Spleen (tissue), 11 donors: ENCODE measurements around the gene TMEM201. TPM values are rescaled to one million over a fixed set of nuclear protein-coding genes. Genes with fewer than 3 reads are reported as not detected.

Experiments used
- DNase-seq: peaks from one replicate; pipeline ENCODE4 v3.0.0-alpha.2; 2020
- H3K27ac ChIP-seq, 8 donors: fragments of 200-600 bp; sonication (generic) in 7 of 8; 1 replicate in 4 of 8; 2 replicates in 4 of 8; pipeline versions ENCODE4 v1.5.0 to v1.8.0; 2016 to 2021; ENCODE audit warnings: inconsistent platforms in 4 of 8, mild to moderate bottlenecking in 4 of 8, moderate library complexity in 1 of 8
- H3K27me3 ChIP-seq, 7 donors: fragments of 200-600 bp; sonication (generic) in 6 of 7; replicated peaks in 1 of 7; 1 replicate in 4 of 7; 2 replicates in 3 of 7; pipeline versions ENCODE4 v1.5.0 to v1.8.0; 2016 to 2021; ENCODE audit warnings: inconsistent platforms in 3 of 7, mild to moderate bottlenecking in 1 of 7
- H3K36me3 ChIP-seq, 6 donors: fragments of 200-600 bp; sonication (generic) in 5 of 6; 1 replicate in 4 of 6; 2 replicates in 2 of 6; pipeline versions ENCODE4 v1.5.0 to v1.8.0; 2016 to 2021; ENCODE audit warnings: inconsistent platforms in 2 of 6
- H3K4me1 ChIP-seq, 6 donors: fragments of 200-600 bp; sonication (generic) in 5 of 6; 1 replicate in 3 of 6; 2 replicates in 3 of 6; pipeline versions ENCODE4 v1.5.0 to v1.8.0; 2016 to 2021; ENCODE audit warnings: inconsistent platforms in 3 of 6
- H3K4me3 ChIP-seq, 8 donors: fragments of 200-600 bp; sonication (generic) in 7 of 8; 1 replicate in 4 of 8; 2 replicates in 4 of 8; pipeline versions ENCODE4 v1.5.0 to v1.8.0; 2016 to 2021; ENCODE audit warnings: inconsistent platforms in 4 of 8, mild to moderate bottlenecking in 4 of 8, moderate library complexity in 2 of 8
- H3K9me3 ChIP-seq, 8 donors: fragments of 200-600 bp; sonication (generic) in 7 of 8; 1 replicate in 4 of 8; 2 replicates in 4 of 8; pipeline versions ENCODE4 v1.5.0 to v1.8.0; 2016 to 2021; ENCODE audit warnings: inconsistent platforms in 4 of 8
- CTCF ChIP-seq, 11 experiments: fragments of 200-600 bp in 7 of 11; fragments of 450-650 bp in 4 of 11; sonication (generic) in 4 of 11; IDR thresholded peaks in 8 of 11; conservative IDR thresholded peaks in 3 of 11; 1 replicate in 7 of 11; 2 replicates in 4 of 11; pipeline versions ENCODE4 v1.4.0 to v1.8.0; 2016 to 2021; ENCODE audit warnings: antibody characterized with exemption in 11 of 11, inconsistent platforms in 4 of 11, mild to moderate bottlenecking in 1 of 11
- POLR2A ChIP-seq, 3 donors: fragments of 450-650 bp; IDR thresholded peaks; one replicate each; pipeline ENCODE4 v1.5.1; 2017; ENCODE audit warnings: antibody characterized with exemption in 3 of 3, mild to moderate bottlenecking in 1 of 3
- POLR2AphosphoS5 ChIP-seq, 3 donors: sonication (generic); formaldehyde crosslinking; IDR thresholded peaks; one replicate each; pipeline ENCODE4 v1.5.1; 2017; ENCODE audit warnings: antibody characterized with exemption in 3 of 3
- WGBS, 5 donors: extraction: QIAGEN DNeasy Blood & Tissue Kit in 3 of 5; methylation state at CpG; one replicate each; pipeline versions ENCODE4 v1.1.5 to v1.1.7; 2013 to 2018; 5-methylcytosine and 5-hydroxymethylcytosine counted together
- intact Hi-C: fragments of 100-400 bp; cut with DNase I; formaldehyde crosslinking; loops from one replicate; pipeline ENCODE4 v1.15.0; 2023; ENCODE audit warnings: low total_unique reads
- polyA plus RNA-seq, 3 donors: library from polyadenylated mRNA; stranded (reverse); fragments of 200-250 nt; gene quantifications; one replicate each; pipeline ENCODE4 v1.2.1, GENCODE V29; 2013
- total RNA-seq, 7 donors: library from RNA; depleted of rRNA in 3 of 7; stranded (reverse); fragments of >200 nt in 3 of 7; fragmentation: NEBNext Ultra II Directional in 4 of 7; extraction: Animal tissue kit (Norgen Biotek cat#: 25700) in 4 of 7; gene quantifications; one replicate each; pipeline versions ENCODE4 v1.1.0 to v1.2.1, GENCODE V29; 2016 to 2021
- donor health status: healthy with polysubstance abuse.
- donor health status: DM: no; HTN: no; CAD: no; lungs with moderate emphysema.
- donor health status: DM: no; HTN: no; CAD: no.
- donor health status: Bipolar disorder and iron deficiency.
- donor health status: healthy.
- donor health status: DM: no; HTN: no; CAD: no.
- donor health status: DM: yes; HTN: yes; CAD: no.

TMEM201 gene
- total and polyA plus RNA-seq, 10 donors: 2.5 to 11.6 (median 6.3) TPM

GRCh38 chr1:9648171-9648570 lies 59.5 kb downstream of the TMEM201 start:
- intact Hi-C loops: no loop called here
- no peak overlapping the region for H3K4me3 ChIP-seq
- DNase-seq: no peak
- peaks cover 0 to 21% (median 7%) of the 10 kb centered on the region in 7 donors for H3K27me3 ChIP-seq
- no peak for TF ChIP-seq POLR2AphosphoS5 (IDR thresholded peaks at IDR 0.05)
- TF ChIP-seq POLR2A (IDR thresholded peaks at IDR 0.05): no peak
- TF ChIP-seq CTCF (IDR thresholded peaks at IDR 0.05 in 8 of 11, conservative IDR thresholded peaks at IDR 0.05 in 3 of 11): no peak
- H3K27ac ChIP-seq: no peak overlapping the region
- H3K9me3 ChIP-seq: no peaks in the 10 kb centered on the region
- no peaks in the 10 kb centered on the region for H3K36me3 ChIP-seq
- H3K4me1 ChIP-seq: peaks cover 14 to 97% (median 55%) of the 10 kb centered on the region in 6 donors
- 68 to 87% (median 81%) methylated on average over 10 of the region's 10 CpGs for WGBS, 5 donors

GRCh38 chr1:9649769-9650168 lies 61.1 kb downstream of the TMEM201 start:
- H3K36me3 ChIP-seq: no peaks in the 10 kb centered on the region
- 79 to 97% (median 90%) methylated on average over 2 to 3 of the region's 3 CpGs for WGBS, 5 donors
- peaks cover 0 to 21% (median 7%) of the 10 kb centered on the region in 7 donors for H3K27me3 ChIP-seq
- intact Hi-C loops: no loop called here
- no peaks in the 10 kb centered on the region for H3K9me3 ChIP-seq
- peaks cover 7 to 97% (median 51%) of the 10 kb centered on the region in 6 donors for H3K4me1 ChIP-seq
- no peak for DNase-seq
- no peak overlapping the region for H3K27ac ChIP-seq
- H3K4me3 ChIP-seq: no peak overlapping the region
- TF ChIP-seq POLR2A (IDR thresholded peaks at IDR 0.05): no peak
- TF ChIP-seq POLR2AphosphoS5 (IDR thresholded peaks at IDR 0.05): no peak
- TF ChIP-seq CTCF (IDR thresholded peaks at IDR 0.05 in 8 of 11, conservative IDR thresholded peaks at IDR 0.05 in 3 of 11): no peak

GRCh38 chr1:9651220-9651564 lies 62.5 kb downstream of the TMEM201 start:
- no peak for TF ChIP-seq POLR2AphosphoS5 (IDR thresholded peaks at IDR 0.05)
- no peak for TF ChIP-seq POLR2A (IDR thresholded peaks at IDR 0.05)
- TF ChIP-seq CTCF (IDR thresholded peaks at IDR 0.05 in 8 of 11, conservative IDR thresholded peaks at IDR 0.05 in 3 of 11): no peak
- Histone ChIP-seq H3K27me3 (peaks cover 0 to 21% (median 7%) of the 10 kb centered on the region in 7 donors), H3K9me3 (no peaks in the 10 kb centered on the region), H3K27ac (peak overlapping the region; percentile 77 to 100 (median 96)), H3K4me3 (peak overlapping the region; percentile 75 to 97 (median 89)), H3K36me3 (no peaks in the 10 kb centered on the region), H3K4me1 (peaks cover 3 to 97% (median 51%) of the 10 kb centered on the region in 6 donors)
- WGBS, 5 donors: 10 to 16% (median 15%) methylated on average over 10 of the region's 10 CpGs
- no peak for DNase-seq
- intact Hi-C loops: no loop called here

- Histone ChIP-seq H3K9me3 (no peaks in the 10 kb centered on the region), H3K4me3 (peak within 1 kb of the TSS; percentile 75 to 97 (median 89)), H3K4me1 (peaks cover 6 to 97% (median 53%) of the 10 kb centered on the region in 6 donors), H3K27me3 (peaks cover 0 to 21% (median 7%) of the 10 kb centered on the region in 7 donors), H3K27ac (peak within 1 kb of the TSS; percentile 77 to 100 (median 96)), H3K36me3 (no peaks in the 10 kb centered on the region)
- intact Hi-C loops: no loop called here
- TF ChIP-seq POLR2AphosphoS5 (IDR thresholded peaks at IDR 0.05) (peak; percentile 79 to 85 (median 84)), POLR2A (IDR thresholded peaks at IDR 0.05) (peak in 1 of 3 donors; percentile 23), CTCF (IDR thresholded peaks at IDR 0.05 in 8 of 11, conservative IDR thresholded peaks at IDR 0.05 in 3 of 11) (peak in 1 of 11 experiments; percentile 18)
- peak; percentile 93 for DNase-seq
- WGBS, 5 donors: 0 to 1% (median 1%) methylated on average over 15 to 94 of the region's 94 CpGs
These were observed 63.1 kb downstream of the TMEM201 start, which contains the start of gene PIK3CD for GRCh38 chr1:9651565-9652378. Gene PIK3CD (plus strand): TSS chr1:9651731. CDS start chr1:9710456, 58,725 bp downstream.
